Keratinocyte (primary cell): ENCODE data around the gene KHDRBS1. TPM values are rescaled to one million over a fixed set of nuclear protein-coding genes. Genes with fewer than 3 reads are reported as not detected.

Experiments used
- DNase-seq: peaks from one replicate; pipeline ENCODE4 v3.0.0-alpha.2; 2011; ENCODE audit warnings: low read depth, missing footprints, low spot score
- FAIRE-seq: peaks from 2 replicates; lab custom pipeline; 2011; peaks lifted over from hg19 to GRCh38; lab: Jason Lieb, UNC
- H2AFZ ChIP-seq: 2 replicates; pipeline ENCODE4 v1.6.0; 2012; ENCODE audit warnings: low read length, control low read depth, inconsistent platforms; ENCODE audit not compliant: control insufficient read depth
- H3K27ac ChIP-seq: 2 replicates; pipeline ENCODE4 v1.5.1; 2011; ENCODE audit warnings: low read length; ENCODE audit not compliant: control insufficient read depth, insufficient read depth
- H3K27me3 ChIP-seq: 3 replicates; pipeline ENCODE4 v1.6.0; 2011; ENCODE audit warnings: low read length; ENCODE audit not compliant: control insufficient read depth, insufficient read depth; ENCODE audit errors: extremely low read depth
- H3K36me3 ChIP-seq, 2 experiments: 2 replicates in 1 of 2; 3 replicates in 1 of 2; pipeline ENCODE4 v1.5.1; 2011; ENCODE audit warnings: low read length in 2 of 2, mild to moderate bottlenecking in 1 of 2; ENCODE audit not compliant: control insufficient read depth in 2 of 2, insufficient read depth in 2 of 2; ENCODE audit errors: extremely low read depth in 1 of 2
- H3K4me1 ChIP-seq: 3 replicates; pipeline ENCODE4 v1.5.1; 2011; ENCODE audit warnings: low read length; ENCODE audit not compliant: control insufficient read depth, insufficient read depth; ENCODE audit errors: extremely low read depth
- H3K4me2 ChIP-seq: 3 replicates; pipeline ENCODE4 v1.6.0; 2011; ENCODE audit warnings: low read depth, low read length; ENCODE audit not compliant: control insufficient read depth, insufficient read depth; ENCODE audit errors: extremely low read depth
- H3K4me3 ChIP-seq, 3 experiments: fragments of 200-600 bp in 1 of 3; sonication (generic) in 1 of 3; 2 replicates in 2 of 3; 3 replicates in 1 of 3; pipeline ENCODE4 v1.5.1; 2011 to 2016; ENCODE audit warnings: low read length in 3 of 3, mild to moderate bottlenecking in 3 of 3, control low read depth in 2 of 3, inconsistent platforms in 1 of 3, low read depth in 1 of 3, mixed read lengths in 1 of 3, mixed run types in 1 of 3, moderate library complexity in 1 of 3; ENCODE audit not compliant: control insufficient read depth in 2 of 3, insufficient read depth in 2 of 3; ENCODE audit errors: extremely low read depth in 1 of 3
- H3K79me2 ChIP-seq: 2 replicates; pipeline ENCODE4 v1.6.0; 2012; ENCODE audit warnings: low read length; ENCODE audit not compliant: control insufficient read depth, insufficient read depth
- H3K9ac ChIP-seq: 3 replicates; pipeline ENCODE4 v1.6.0; 2011; ENCODE audit warnings: low read length; ENCODE audit not compliant: control insufficient read depth, insufficient read depth; ENCODE audit errors: extremely low read depth
- H3K9me1 ChIP-seq: 3 replicates; pipeline ENCODE4 v1.6.0; 2011; ENCODE audit warnings: low read length; ENCODE audit not compliant: control insufficient read depth, insufficient read depth; ENCODE audit errors: extremely low read depth
- H3K9me3 ChIP-seq: 2 replicates; pipeline ENCODE4 v1.5.1; 2012; ENCODE audit warnings: low read depth, low read length; ENCODE audit not compliant: control insufficient read depth
- H4K20me1 ChIP-seq: 3 replicates; pipeline ENCODE4 v1.6.0; 2011; ENCODE audit warnings: low read length; ENCODE audit not compliant: control insufficient read depth, insufficient read depth; ENCODE audit errors: extremely low read depth
- EZH2 ChIP-seq: IDR thresholded peaks from one replicate; pipeline ENCODE4 v1.6.1; 2012; ENCODE audit warnings: inconsistent platforms, mild to moderate bottlenecking, low read length, moderate library complexity
- dilution Hi-C: fragments of 300-500 bp; cut with MboI; formaldehyde crosslinking; loops from one replicate; pipeline ENCODE4 v1.7.0; 2020; ENCODE audit warnings: low sequenced_read_pairs; ENCODE audit not compliant: extremely low pct_ligation_motif_present
- polyA plus RNA-seq, 5 experiments: library from polyadenylated mRNA; depleted of rRNA in 3 of 5; stranded (reverse) in 3 of 5; stranded (forward) in 1 of 5; unstranded in 1 of 5; fragments of >200 nt; gene quantifications; 1 replicate in 1 of 5; 2 replicates in 3 of 5; 3 replicates in 1 of 5; pipeline versions ENCODE4 v1.2.1 to v1.2.3, GENCODE V29; 2011 to 2012; ENCODE audit warnings: missing spikeins in 2 of 5, low read depth in 1 of 5, low replicate concordance in 1 of 5
- TF ChIP-seq, protein P1 (sequence below), 3 experiments: IDR thresholded peaks in 1 of 3; conservative IDR thresholded peaks in 1 of 3; optimal IDR thresholded peaks in 1 of 3; 2 replicates in 2 of 3; 3 replicates in 1 of 3; pipeline versions ENCODE3 to v1.5.1; 2011; ENCODE audit warnings: low read length in 3 of 3, mild to moderate bottlenecking in 3 of 3, moderate library complexity in 2 of 3, control low read depth in 1 of 3, inconsistent platforms in 1 of 3; ENCODE audit not compliant: insufficient read depth in 2 of 3; ENCODE audit errors: extremely low read depth in 1 of 3

Gene KHDRBS1
- polyA plus RNA-seq, 1 donor (not counting 4 experiments of a cell fraction or from before 2014, with no cell fraction given), result 54.7 TPM

DNA sequence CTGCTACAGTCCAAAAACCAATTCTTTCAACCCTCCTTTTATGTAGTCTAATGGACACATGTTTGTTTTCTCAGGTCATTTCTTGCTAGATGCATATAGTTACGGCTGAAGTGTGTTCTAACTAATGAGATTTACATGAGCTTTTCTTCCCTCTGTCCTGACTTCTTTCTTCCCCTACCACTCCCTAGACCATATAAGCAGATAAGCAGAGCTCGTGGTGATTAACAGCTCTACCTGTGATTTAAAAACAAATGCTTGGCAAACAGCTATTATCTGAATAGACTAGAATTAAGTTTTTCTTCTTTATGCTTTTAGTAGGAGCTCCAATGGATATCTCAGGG is 18.6 kb downstream of the KHDRBS1 start:
- peaks cover 4% of the 10 kb centered on the region for H3K4me1 ChIP-seq
- H3K9ac ChIP-seq, result no peak overlapping the region
- no peak overlapping the region for H2AFZ ChIP-seq
- no peaks in the 10 kb centered on the region for H3K27me3 ChIP-seq
- no peak for TF ChIP-seq EZH2
- TF ChIP-seq, protein P1, sequence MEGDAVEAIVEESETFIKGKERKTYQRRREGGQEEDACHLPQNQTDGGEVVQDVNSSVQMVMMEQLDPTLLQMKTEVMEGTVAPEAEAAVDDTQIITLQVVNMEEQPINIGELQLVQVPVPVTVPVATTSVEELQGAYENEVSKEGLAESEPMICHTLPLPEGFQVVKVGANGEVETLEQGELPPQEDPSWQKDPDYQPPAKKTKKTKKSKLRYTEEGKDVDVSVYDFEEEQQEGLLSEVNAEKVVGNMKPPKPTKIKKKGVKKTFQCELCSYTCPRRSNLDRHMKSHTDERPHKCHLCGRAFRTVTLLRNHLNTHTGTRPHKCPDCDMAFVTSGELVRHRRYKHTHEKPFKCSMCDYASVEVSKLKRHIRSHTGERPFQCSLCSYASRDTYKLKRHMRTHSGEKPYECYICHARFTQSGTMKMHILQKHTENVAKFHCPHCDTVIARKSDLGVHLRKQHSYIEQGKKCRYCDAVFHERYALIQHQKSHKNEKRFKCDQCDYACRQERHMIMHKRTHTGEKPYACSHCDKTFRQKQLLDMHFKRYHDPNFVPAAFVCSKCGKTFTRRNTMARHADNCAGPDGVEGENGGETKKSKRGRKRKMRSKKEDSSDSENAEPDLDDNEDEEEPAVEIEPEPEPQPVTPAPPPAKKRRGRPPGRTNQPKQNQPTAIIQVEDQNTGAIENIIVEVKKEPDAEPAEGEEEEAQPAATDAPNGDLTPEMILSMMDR (optimal IDR thresholded peaks at IDR 0.05 in 1 of 3, IDR thresholded peaks at IDR 0.05 in 1 of 3, conservative IDR thresholded peaks at IDR 0.05 in 1 of 3; ENCODE audit: extremely low read depth in 1 of 3, insufficient read depth in 2 of 3, low read length in 3 of 3), result no peak
- FAIRE-seq (no peak), DNase-seq (no peak)
- no peak overlapping the region for H3K4me2 ChIP-seq
- no peaks in the 10 kb centered on the region for H3K9me1 ChIP-seq
- peaks cover 89% of the 10 kb centered on the region for H3K79me2 ChIP-seq
- H3K4me3 ChIP-seq, result no peak overlapping the region
- dilution Hi-C loops, result no loop called here
- H4K20me1 ChIP-seq, result peaks cover 23% of the 10 kb centered on the region
- H3K27ac ChIP-seq, result no peak overlapping the region
- H3K36me3 ChIP-seq, result peaks cover 21 to 31% of the 10 kb centered on the region in 2 experiments
- H3K9me3 ChIP-seq, result no peaks in the 10 kb centered on the region

DNA sequence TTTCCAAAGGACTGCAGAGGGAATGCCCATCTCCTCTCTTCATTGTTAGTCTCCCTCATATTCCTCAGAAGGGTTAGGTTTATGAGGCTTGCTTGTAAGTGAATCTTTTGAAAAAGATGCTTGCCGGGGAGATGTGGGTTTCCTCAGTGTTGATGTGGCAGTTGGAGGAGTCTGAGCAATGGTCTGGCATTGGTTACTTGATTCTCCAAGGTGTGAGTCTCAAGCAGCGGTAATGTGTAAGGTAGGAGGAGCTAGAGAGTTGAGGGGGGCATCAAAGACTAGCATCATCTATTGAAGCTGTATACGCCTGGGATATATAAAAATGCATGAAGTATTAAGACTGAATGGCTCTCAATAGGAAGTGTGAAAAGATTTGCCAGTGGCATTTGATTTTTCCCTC is 21.5 kb downstream of the KHDRBS1 start:
- H3K79me2 ChIP-seq, result peaks cover 73% of the 10 kb centered on the region
- TF ChIP-seq, protein P1 (optimal IDR thresholded peaks at IDR 0.05 in 1 of 3, IDR thresholded peaks at IDR 0.05 in 1 of 3, conservative IDR thresholded peaks at IDR 0.05 in 1 of 3; ENCODE audit: extremely low read depth in 1 of 3, insufficient read depth in 2 of 3, low read length in 3 of 3), result no peak
- no peak for TF ChIP-seq EZH2
- no peak overlapping the region for H3K4me2 ChIP-seq
- dilution Hi-C loops, result no loop called here
- peaks cover 18% of the 10 kb centered on the region for H4K20me1 ChIP-seq
- no peak overlapping the region for H2AFZ ChIP-seq
- H3K9me3 ChIP-seq, result no peaks in the 10 kb centered on the region
- peaks cover 29 to 55% of the 10 kb centered on the region in 2 experiments for H3K36me3 ChIP-seq
- no peak overlapping the region for H3K4me3 ChIP-seq
- FAIRE-seq (no peak), DNase-seq (no peak)
- H3K9ac ChIP-seq, result no peak overlapping the region
- no peaks in the 10 kb centered on the region for H3K9me1 ChIP-seq
- H3K4me1 ChIP-seq, result peaks cover 4% of the 10 kb centered on the region
- H3K27me3 ChIP-seq, result no peaks in the 10 kb centered on the region
- no peak overlapping the region for H3K27ac ChIP-seq
